ENCODE measurements around the gene RIPOR1.
A peak's percentile ranks its signal among the peaks of the same experiment; 100 is the strongest.

RIPOR1 gene

DNA sequence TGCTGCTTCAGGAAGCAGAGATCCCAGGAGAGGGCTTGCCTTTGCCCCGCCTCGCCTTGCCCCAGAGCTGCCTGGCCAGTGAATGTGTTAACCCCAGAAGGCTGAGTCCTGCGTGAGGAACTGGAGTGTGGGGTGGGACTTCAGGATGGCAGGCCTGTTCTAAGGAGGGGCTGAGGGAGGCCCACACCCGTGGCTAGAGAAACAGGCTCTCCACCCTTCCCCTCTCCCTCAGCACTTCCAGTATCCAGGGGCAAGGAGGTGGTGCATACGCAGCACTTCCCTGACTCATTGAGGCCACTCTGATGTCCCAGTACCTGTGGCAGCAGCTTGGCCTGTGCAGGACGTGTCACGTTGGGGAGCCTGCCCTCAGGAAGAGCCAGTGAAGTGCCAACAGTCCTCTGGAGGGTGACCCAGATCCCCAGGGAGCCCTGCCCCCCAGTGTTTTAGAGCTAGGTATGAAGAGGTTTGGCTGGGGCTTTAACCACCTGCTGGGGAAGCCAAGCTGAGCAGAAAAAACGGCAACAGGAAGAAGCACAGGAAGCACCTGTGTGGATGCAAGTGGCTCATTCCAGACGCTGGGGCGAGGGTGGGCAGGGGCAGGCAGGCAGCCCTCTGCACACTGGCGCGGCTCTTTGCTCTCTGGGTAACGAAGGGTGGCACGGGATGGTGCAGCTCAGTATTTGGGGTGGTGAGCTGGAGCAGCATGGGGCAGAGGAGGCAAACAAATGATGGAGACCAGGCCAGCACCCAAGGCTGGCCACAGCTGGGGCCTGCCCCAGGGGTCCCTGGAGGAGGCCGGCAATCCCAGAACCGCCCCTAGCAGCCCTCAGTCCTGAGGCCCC, 19.0 kb downstream of the RIPOR1 start:
- no peaks in the 10 kb centered on the region for H3K9me3 ChIP-seq (ENCODE audit: control insufficient read depth, low read length)
- no peak overlapping the region for H3K27ac ChIP-seq (ENCODE audit: low read depth, low read length, severe bottlenecking)
- H3K4me1 ChIP-seq (ENCODE audit: control insufficient read depth, insufficient read depth, low read length, poor library complexity, severe bottlenecking): no peaks in the 10 kb centered on the region
- 90 to 93% methylated on average over 10 to 13 of the region's 16 CpGs for WGBS, 2 experiments (ENCODE audit: insufficient coverage in 2 of 2)
- peaks cover 55% of the 10 kb centered on the region for H3K36me3 ChIP-seq (ENCODE audit: control insufficient read depth, insufficient read depth, low read length)
- H3K4me3 ChIP-seq (ENCODE audit: extremely low read depth, insufficient read depth, low read length, poor library complexity, severe bottlenecking): no peak overlapping the region

DNA sequence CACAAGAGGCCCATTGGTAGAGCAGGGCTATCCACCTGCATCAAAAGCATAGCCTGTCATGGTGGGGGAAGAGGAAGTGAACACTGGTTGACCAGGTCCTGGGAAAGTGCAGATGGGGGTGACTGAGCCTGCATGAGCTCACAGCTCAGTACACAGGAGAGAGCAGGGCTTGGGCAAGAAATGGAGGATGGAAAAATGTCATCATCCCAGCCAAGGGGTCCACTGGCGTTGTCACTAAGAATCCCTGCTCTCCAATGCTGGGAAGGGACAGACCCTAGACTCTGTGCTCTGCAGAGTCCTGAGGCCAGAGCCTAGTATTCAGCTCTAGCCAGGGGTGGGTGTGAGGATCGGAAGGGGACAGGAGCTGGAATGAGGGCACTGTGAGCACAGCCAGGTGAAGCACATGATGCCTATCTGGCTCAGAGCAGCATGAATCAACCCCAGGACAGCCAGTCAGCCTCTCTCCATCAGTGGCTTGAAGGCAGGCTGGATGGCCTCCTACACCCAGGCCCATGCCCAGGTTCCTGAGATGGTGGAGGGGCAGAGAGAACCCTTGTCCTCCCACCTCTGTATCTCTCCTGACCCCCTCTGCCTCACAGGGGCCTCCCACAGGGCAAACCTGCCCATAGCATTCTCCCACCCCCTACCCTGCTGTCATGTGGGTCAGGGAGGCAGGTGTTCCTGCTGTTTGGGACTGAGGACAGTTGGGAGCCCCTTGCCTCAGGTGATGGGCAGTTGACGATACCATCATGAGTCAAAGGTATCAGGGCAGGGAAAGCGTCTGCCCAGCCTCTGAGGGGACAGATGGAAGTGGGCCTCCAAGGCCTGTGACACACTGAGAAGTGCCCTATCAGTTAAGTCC, 19.9 kb downstream of the RIPOR1 start:
- Histone ChIP-seq H3K4me1 (ENCODE audit: control insufficient read depth, insufficient read depth, low read length, poor library complexity, severe bottlenecking) (no peaks in the 10 kb centered on the region), H3K9me3 (ENCODE audit: control insufficient read depth, low read length) (no peaks in the 10 kb centered on the region), H3K4me3 (ENCODE audit: extremely low read depth, insufficient read depth, low read length, poor library complexity, severe bottlenecking) (no peak overlapping the region), H3K36me3 (ENCODE audit: control insufficient read depth, insufficient read depth, low read length) (peaks cover 46% of the 10 kb centered on the region), H3K27ac (ENCODE audit: low read depth, low read length, severe bottlenecking) (no peak overlapping the region)
- WGBS, 2 experiments (ENCODE audit: insufficient coverage in 2 of 2): 90 to 92% methylated on average over 4 of the region's 4 CpGs

GRCh38 chr16:67549240-67549639, 20.6 kb downstream of the RIPOR1 start:
- Histone ChIP-seq H3K9me3 (ENCODE audit: control insufficient read depth, low read length) (no peaks in the 10 kb centered on the region), H3K4me3 (ENCODE audit: extremely low read depth, insufficient read depth, low read length, poor library complexity, severe bottlenecking) (no peak overlapping the region), H3K36me3 (ENCODE audit: control insufficient read depth, insufficient read depth, low read length) (peaks cover 39% of the 10 kb centered on the region), H3K4me1 (ENCODE audit: control insufficient read depth, insufficient read depth, low read length, poor library complexity, severe bottlenecking) (no peaks in the 10 kb centered on the region), H3K27ac (ENCODE audit: low read depth, low read length, severe bottlenecking) (no peak overlapping the region)
- no CpG with 5 or more reads among the region's 4 CpGs for WGBS, 2 experiments (ENCODE audit: insufficient coverage in 2 of 2)

DNA sequence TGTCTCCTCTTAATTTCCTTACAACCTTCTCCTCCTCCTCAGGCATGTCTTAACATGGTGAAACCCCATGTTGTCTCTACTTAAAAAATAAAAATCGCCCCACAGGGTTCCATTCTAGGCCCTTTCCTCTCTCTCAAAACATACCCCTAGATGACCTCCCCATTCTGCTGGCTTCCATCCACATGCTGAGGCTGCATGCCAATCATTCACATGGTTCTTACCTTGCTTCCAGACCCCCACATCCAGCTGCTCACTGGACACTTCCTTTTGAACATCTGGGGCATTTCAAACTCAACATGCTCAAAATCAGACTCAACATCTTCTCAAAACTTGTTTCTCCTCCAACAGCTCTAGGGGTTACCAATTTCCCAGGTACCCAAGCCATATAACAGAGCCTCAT, 21.3 kb downstream of the RIPOR1 start:
- H3K4me1 ChIP-seq (ENCODE audit: control insufficient read depth, insufficient read depth, low read length, poor library complexity, severe bottlenecking): no peaks in the 10 kb centered on the region
- H3K36me3 ChIP-seq (ENCODE audit: control insufficient read depth, insufficient read depth, low read length): peaks cover 33% of the 10 kb centered on the region
- no peak overlapping the region for H3K4me3 ChIP-seq (ENCODE audit: extremely low read depth, insufficient read depth, low read length, poor library complexity, severe bottlenecking)
- 82 to 88% methylated on average over 1 of the region's 1 CpG for WGBS, 2 experiments (ENCODE audit: insufficient coverage in 2 of 2)
- no peaks in the 10 kb centered on the region for H3K9me3 ChIP-seq (ENCODE audit: control insufficient read depth, low read length)
- H3K27ac ChIP-seq (ENCODE audit: low read depth, low read length, severe bottlenecking): no peak overlapping the region

- Histone ChIP-seq H3K9me3 (ENCODE audit: control insufficient read depth, low read length) (no peaks in the 10 kb centered on the region), H3K27ac (ENCODE audit: low read depth, low read length, severe bottlenecking) (no peak overlapping the region), H3K36me3 (ENCODE audit: control insufficient read depth, insufficient read depth, low read length) (peaks cover 21% of the 10 kb centered on the region), H3K4me3 (ENCODE audit: extremely low read depth, insufficient read depth, low read length, poor library complexity, severe bottlenecking) (no peak overlapping the region), H3K4me1 (ENCODE audit: control insufficient read depth, insufficient read depth, low read length, poor library complexity, severe bottlenecking) (no peaks in the 10 kb centered on the region)
- 89 to 96% methylated on average over 2 of the region's 2 CpGs for WGBS, 2 experiments (ENCODE audit: insufficient coverage in 2 of 2)
Measured at GRCh38 chr16:67551091-67551490, 22.5 kb downstream of the RIPOR1 start.

DNA sequence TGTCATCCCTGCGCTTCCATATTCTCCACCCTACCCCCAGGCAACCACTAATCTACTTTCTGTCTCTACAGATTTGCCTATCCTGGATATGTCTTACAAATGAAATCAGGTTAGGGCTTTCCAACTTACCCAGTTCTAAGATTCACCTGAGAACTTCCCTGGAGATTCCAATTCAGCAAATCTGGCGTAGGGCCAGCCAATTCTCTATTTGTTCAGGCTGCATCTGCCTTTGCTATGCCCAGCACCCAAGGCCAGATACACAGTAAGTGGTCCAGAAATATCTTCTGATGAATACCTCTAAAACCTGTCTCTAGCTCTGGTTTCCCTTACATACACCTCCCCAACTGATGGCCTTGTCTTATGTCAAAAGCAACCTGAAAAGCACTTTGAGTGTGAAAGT, 23.3 kb downstream of the RIPOR1 start:
- H3K36me3 ChIP-seq (ENCODE audit: control insufficient read depth, insufficient read depth, low read length): peaks cover 16% of the 10 kb centered on the region
- no peaks in the 10 kb centered on the region for H3K4me1 ChIP-seq (ENCODE audit: control insufficient read depth, insufficient read depth, low read length, poor library complexity, severe bottlenecking)
- no peaks in the 10 kb centered on the region for H3K9me3 ChIP-seq (ENCODE audit: control insufficient read depth, low read length)
- no peak overlapping the region for H3K27ac ChIP-seq (ENCODE audit: low read depth, low read length, severe bottlenecking)
- 85 to 93% methylated on average over 2 of the region's 2 CpGs for WGBS, 2 experiments (ENCODE audit: insufficient coverage in 2 of 2)
- no peak overlapping the region for H3K4me3 ChIP-seq (ENCODE audit: extremely low read depth, insufficient read depth, low read length, poor library complexity, severe bottlenecking)

- no peak overlapping the region for H3K4me3 ChIP-seq (ENCODE audit: extremely low read depth, insufficient read depth, low read length, poor library complexity, severe bottlenecking)
- no peak overlapping the region for H3K27ac ChIP-seq (ENCODE audit: low read depth, low read length, severe bottlenecking)
- no peaks in the 10 kb centered on the region for H3K9me3 ChIP-seq (ENCODE audit: control insufficient read depth, low read length)
- 71 to 74% methylated on average over 4 of the region's 4 CpGs for WGBS, 2 experiments (ENCODE audit: insufficient coverage in 2 of 2)
- peaks cover 11% of the 10 kb centered on the region for H3K36me3 ChIP-seq (ENCODE audit: control insufficient read depth, insufficient read depth, low read length)
- H3K4me1 ChIP-seq (ENCODE audit: control insufficient read depth, insufficient read depth, low read length, poor library complexity, severe bottlenecking): no peaks in the 10 kb centered on the region
Measured at GRCh38 chr16:67552476-67552875, 23.8 kb downstream of the RIPOR1 start.

GRCh38 chr16:67555795-67556212, 27.2 kb downstream of the RIPOR1 start:
- Histone ChIP-seq H3K27ac (ENCODE audit: low read depth, low read length, severe bottlenecking) (no peak overlapping the region), H3K9me3 (ENCODE audit: control insufficient read depth, low read length) (no peaks in the 10 kb centered on the region), H3K4me1 (ENCODE audit: control insufficient read depth, insufficient read depth, low read length, poor library complexity, severe bottlenecking) (peaks cover 2% of the 10 kb centered on the region), H3K4me3 (ENCODE audit: extremely low read depth, insufficient read depth, low read length, poor library complexity, severe bottlenecking) (no peak overlapping the region), H3K36me3 (ENCODE audit: control insufficient read depth, insufficient read depth, low read length) (peaks cover 2% of the 10 kb centered on the region)
- 86 to 100% methylated on average over 2 of the region's 3 CpGs for WGBS, 2 experiments (ENCODE audit: insufficient coverage in 2 of 2)

- 83 to 100% methylated on average over 1 of the region's 1 CpG for WGBS, 2 experiments (ENCODE audit: insufficient coverage in 2 of 2)
- Histone ChIP-seq H3K4me1 (ENCODE audit: control insufficient read depth, insufficient read depth, low read length, poor library complexity, severe bottlenecking) (peaks cover 6% of the 10 kb centered on the region), H3K4me3 (ENCODE audit: extremely low read depth, insufficient read depth, low read length, poor library complexity, severe bottlenecking) (no peak overlapping the region), H3K36me3 (ENCODE audit: control insufficient read depth, insufficient read depth, low read length) (peaks cover 2% of the 10 kb centered on the region), H3K9me3 (ENCODE audit: control insufficient read depth, low read length) (no peaks in the 10 kb centered on the region), H3K27ac (ENCODE audit: low read depth, low read length, severe bottlenecking) (no peak overlapping the region)
Measured at GRCh38 chr16:67558859-67559258, 30.2 kb downstream of the RIPOR1 start.

DNA sequence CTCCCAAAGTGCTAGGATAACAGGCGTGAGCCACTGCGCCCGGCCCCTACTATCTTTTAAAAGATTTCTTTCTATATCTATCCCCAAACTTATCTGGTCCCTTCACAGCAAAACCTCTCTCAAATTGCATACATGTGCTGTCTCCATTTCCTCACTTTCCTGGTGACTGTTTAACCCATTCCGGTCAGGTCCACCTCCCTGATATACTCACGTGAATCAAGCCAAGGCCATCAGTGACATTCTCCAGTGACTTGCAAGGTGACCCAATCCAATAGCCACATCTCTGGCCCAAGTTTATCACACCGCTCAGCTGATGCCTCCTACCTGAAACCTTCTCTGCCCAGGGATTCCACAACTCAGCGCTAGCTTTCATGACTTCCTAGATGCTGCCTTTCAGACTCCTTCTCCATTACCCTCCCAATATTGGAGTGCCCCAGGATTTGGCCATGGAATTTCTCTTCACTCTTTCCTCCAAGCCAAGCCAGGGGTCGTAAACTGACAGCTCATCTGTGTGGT, 32.3 kb downstream of the RIPOR1 start:
- Histone ChIP-seq H3K27ac (ENCODE audit: low read depth, low read length, severe bottlenecking) (no peak overlapping the region), H3K4me1 (ENCODE audit: control insufficient read depth, insufficient read depth, low read length, poor library complexity, severe bottlenecking) (peaks cover 6% of the 10 kb centered on the region), H3K4me3 (ENCODE audit: extremely low read depth, insufficient read depth, low read length, poor library complexity, severe bottlenecking) (peak overlapping the region; percentile 92), H3K9me3 (ENCODE audit: control insufficient read depth, low read length) (no peaks in the 10 kb centered on the region), H3K36me3 (ENCODE audit: control insufficient read depth, insufficient read depth, low read length) (peaks cover 2% of the 10 kb centered on the region)
- 92 to 96% methylated on average over 5 to 7 of the region's 8 CpGs for WGBS, 2 experiments (ENCODE audit: insufficient coverage in 2 of 2)
